Stimulated activated naive B cell treated with anti-CD40 and anti-IgM and Interleukin-4, amounts not matched to agents 10 μg/mL and 1 μg/mL and 100 μg/mL, for 72 hours (primary cell): ENCODE results near the gene CPLX4.
A peak's percentile ranks its signal among the peaks of the same experiment; 100 is the strongest.

Experiments used
- ATAC-seq, 2 donors: fragments of 150-1000 bp; cut with Tn5 transposase; replicated peaks; 2 replicates each; pipeline ENCODE4 v1.10.0; 2021; ENCODE audit warnings: moderate library complexity in 1 of 2
- DNase-seq: peaks from one replicate; pipeline ENCODE4 v3.0.0; 2021
- H3K27ac Mint-ChIP-seq: one replicate; pipeline ENCODE4 v1.8.0; 2022; ENCODE audit warnings: mild to moderate bottlenecking, mixed read lengths
- H3K27me3 Mint-ChIP-seq, 2 donors: one replicate each; pipeline ENCODE4 v1.8.0; 2022; ENCODE audit warnings: mixed read lengths in 2 of 2
- H3K36me3 Mint-ChIP-seq, 2 donors: one replicate each; pipeline ENCODE4 v1.8.0; 2022; ENCODE audit warnings: mixed read lengths in 2 of 2, mild to moderate bottlenecking in 1 of 2
- H3K4me1 Mint-ChIP-seq, 2 donors: one replicate each; pipeline ENCODE4 v1.8.0; 2022; ENCODE audit warnings: mixed read lengths in 2 of 2, mild to moderate bottlenecking in 1 of 2
- H3K4me3 Mint-ChIP-seq, 2 donors: one replicate each; pipeline ENCODE4 v1.8.0; 2022; ENCODE audit warnings: mild to moderate bottlenecking in 2 of 2, mixed read lengths in 2 of 2, moderate library complexity in 1 of 2
- H3K9me3 Mint-ChIP-seq, 2 donors: one replicate each; pipeline ENCODE4 v1.8.0; 2022; ENCODE audit warnings: mixed read lengths in 2 of 2, mild to moderate bottlenecking in 1 of 2

Gene CPLX4

DNA sequence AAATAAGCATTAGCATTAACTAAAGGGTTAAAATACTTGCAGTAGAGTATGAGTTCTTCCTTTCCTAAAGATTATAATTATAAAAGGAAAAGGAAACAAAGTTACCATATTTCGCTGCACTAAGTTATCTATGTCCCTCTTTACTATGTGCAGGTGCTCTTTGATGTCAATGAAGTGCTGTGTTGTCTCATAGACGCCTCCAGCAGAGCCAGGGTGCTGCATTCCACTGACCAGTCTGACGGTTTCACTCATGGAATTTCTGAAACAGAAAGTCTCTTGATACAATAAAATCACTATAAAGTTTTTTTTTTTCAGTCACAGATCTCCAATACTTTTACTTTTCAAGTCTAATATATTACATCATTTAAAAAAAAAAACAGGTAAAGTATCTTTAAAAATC, 14.5 kb upstream of the CPLX4 start:
- Mint-ChIP-seq H3K9me3 (no peaks in the 10 kb centered on the region), H3K27me3 (no peaks in the 10 kb centered on the region), H3K27ac (no peak overlapping the region), H3K4me3 (no peak overlapping the region), H3K36me3 (peaks cover 42 to 56% of the 10 kb centered on the region in 2 donors), H3K4me1 (no peaks in the 10 kb centered on the region)
- ATAC-seq: no peak
- DNase-seq: no peak

DNA sequence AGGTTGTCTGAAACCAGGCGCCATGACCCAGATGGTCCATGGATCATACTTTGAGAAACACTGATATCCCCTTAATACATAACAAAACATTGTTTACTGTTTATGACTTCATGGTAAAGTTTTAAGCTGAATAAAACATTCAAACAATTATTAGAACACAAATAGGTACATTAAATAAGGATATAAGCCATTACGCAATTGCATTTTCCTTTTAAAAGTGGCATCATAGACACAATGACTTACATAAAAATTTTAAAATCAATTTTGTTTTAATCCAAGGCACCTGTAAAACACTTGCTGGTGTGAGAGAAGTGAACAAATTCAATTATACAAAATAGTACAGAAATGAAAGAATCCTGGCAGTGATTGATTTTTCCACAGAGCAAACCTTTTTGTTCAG, 10.2 kb upstream of the CPLX4 start:
- no peak for ATAC-seq
- Mint-ChIP-seq H3K27ac (no peak overlapping the region), H3K27me3 (no peaks in the 10 kb centered on the region), H3K4me3 (no peak overlapping the region), H3K4me1 (no peaks in the 10 kb centered on the region), H3K9me3 (peaks cover 0 to 2% of the 10 kb centered on the region in 2 donors), H3K36me3 (peaks cover 37 to 46% of the 10 kb centered on the region in 2 donors)
- no peak for DNase-seq

DNA sequence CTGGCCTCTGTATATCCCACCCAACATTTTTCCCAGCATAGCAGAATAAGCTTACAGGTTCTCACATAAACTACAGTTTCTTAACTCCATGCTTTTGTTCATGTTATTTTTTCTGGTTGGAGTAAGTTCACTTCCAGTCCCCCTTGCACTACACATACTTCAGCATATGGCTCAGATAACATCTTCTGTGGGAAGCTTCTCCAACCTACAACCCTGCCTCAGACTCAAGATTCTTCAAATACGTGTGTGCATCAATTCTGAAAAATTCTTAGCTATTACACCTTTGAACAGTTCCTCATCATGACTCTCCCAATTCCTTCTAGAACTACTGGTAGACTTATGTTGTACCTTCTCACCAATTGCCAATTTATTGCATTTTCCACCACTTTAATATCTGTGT, 7.5 kb upstream of the CPLX4 start:
- peaks cover 0 to 2% of the 10 kb centered on the region in 2 donors for H3K9me3 Mint-ChIP-seq
- no peaks in the 10 kb centered on the region for H3K4me1 Mint-ChIP-seq
- ATAC-seq (no peak), DNase-seq (no peak)
- H3K4me3 Mint-ChIP-seq: no peak overlapping the region
- H3K27ac Mint-ChIP-seq: no peak overlapping the region
- peaks cover 2% of the 10 kb centered on the region in 2 donors for H3K27me3 Mint-ChIP-seq
- peaks cover 25 to 33% of the 10 kb centered on the region in 2 donors for H3K36me3 Mint-ChIP-seq

DNA sequence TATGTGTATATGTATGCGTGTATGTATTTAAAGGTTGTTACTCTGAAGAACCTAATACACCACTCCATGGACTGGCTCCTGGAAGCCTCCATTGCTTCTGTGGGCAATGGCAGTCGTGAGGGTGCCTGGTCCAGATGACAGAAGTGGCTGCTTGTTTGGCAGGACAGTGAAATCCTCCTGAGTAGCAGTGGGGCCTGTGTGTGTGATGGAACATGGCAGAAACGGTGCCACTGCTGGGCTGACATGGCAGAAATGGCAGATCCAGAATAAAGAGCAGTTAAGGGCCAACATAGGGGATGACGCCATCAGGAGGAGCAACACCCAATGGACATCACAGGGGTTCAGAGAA, 6.1 kb upstream of the CPLX4 start:
- H3K4me1 Mint-ChIP-seq: no peaks in the 10 kb centered on the region
- DNase-seq (no peak), ATAC-seq (no peak)
- H3K27ac Mint-ChIP-seq: no peak overlapping the region
- H3K9me3 Mint-ChIP-seq: peaks cover 0 to 2% of the 10 kb centered on the region in 2 donors
- H3K27me3 Mint-ChIP-seq: peaks cover 11 to 13% of the 10 kb centered on the region in 2 donors
- H3K4me3 Mint-ChIP-seq: no peak overlapping the region
- H3K36me3 Mint-ChIP-seq: peaks cover 25 to 33% of the 10 kb centered on the region in 2 donors

GRCh38 chr18:59323931-59324622, 5.6 kb upstream of the CPLX4 start:
- Mint-ChIP-seq H3K36me3 (peaks cover 24 to 31% of the 10 kb centered on the region in 2 donors), H3K9me3 (peaks cover 0 to 2% of the 10 kb centered on the region in 2 donors), H3K27me3 (peaks cover 11 to 13% of the 10 kb centered on the region in 2 donors), H3K4me3 (no peak overlapping the region), H3K27ac (no peak overlapping the region), H3K4me1 (no peaks in the 10 kb centered on the region)
- DNase-seq (no peak), ATAC-seq (no peak)

- Mint-ChIP-seq H3K27me3 (peaks cover 35 to 61% of the 10 kb centered on the region in 2 donors), H3K9me3 (no peaks in the 10 kb centered on the region), H3K4me1 (peaks cover 0 to 7% of the 10 kb centered on the region in 2 donors), H3K27ac (no peak overlapping the region), H3K4me3 (no peak overlapping the region), H3K36me3 (no peaks in the 10 kb centered on the region)
- DNase-seq: no peak
- no peak for ATAC-seq
Observed at GRCh38 chr18:59311631-59312030, 6.8 kb downstream of the CPLX4 start.

GRCh38 chr18:59308938-59309260, 9.6 kb downstream of the CPLX4 start:
- Mint-ChIP-seq H3K9me3 (no peaks in the 10 kb centered on the region), H3K36me3 (no peaks in the 10 kb centered on the region), H3K4me3 (peak overlapping the region; percentile 52 to 70), H3K27ac (no peak overlapping the region), H3K27me3 (peaks cover 46 to 68% of the 10 kb centered on the region in 2 donors), H3K4me1 (peaks cover 0 to 7% of the 10 kb centered on the region in 2 donors)
- DNase-seq (no peak), ATAC-seq (no peak)

GRCh38 chr18:59308248-59308937, 10.1 kb downstream of the CPLX4 start:
- Mint-ChIP-seq H3K9me3 (no peaks in the 10 kb centered on the region), H3K4me1 (peaks cover 0 to 7% of the 10 kb centered on the region in 2 donors), H3K27ac (no peak overlapping the region), H3K4me3 (peak overlapping the region; percentile 52 to 70), H3K36me3 (no peaks in the 10 kb centered on the region), H3K27me3 (peaks cover 44 to 66% of the 10 kb centered on the region in 2 donors)
- DNase-seq (peak; percentile 52), ATAC-seq (peak; percentile 87 to 91)

GRCh38 chr18:59306640-59307039, 11.8 kb downstream of the CPLX4 start:
- Mint-ChIP-seq H3K4me1 (peaks cover 0 to 7% of the 10 kb centered on the region in 2 donors), H3K27ac (no peak overlapping the region), H3K36me3 (no peaks in the 10 kb centered on the region), H3K4me3 (no peak overlapping the region), H3K9me3 (no peaks in the 10 kb centered on the region), H3K27me3 (peaks cover 38 to 55% of the 10 kb centered on the region in 2 donors)
- DNase-seq (no peak), ATAC-seq (no peak)

DNA sequence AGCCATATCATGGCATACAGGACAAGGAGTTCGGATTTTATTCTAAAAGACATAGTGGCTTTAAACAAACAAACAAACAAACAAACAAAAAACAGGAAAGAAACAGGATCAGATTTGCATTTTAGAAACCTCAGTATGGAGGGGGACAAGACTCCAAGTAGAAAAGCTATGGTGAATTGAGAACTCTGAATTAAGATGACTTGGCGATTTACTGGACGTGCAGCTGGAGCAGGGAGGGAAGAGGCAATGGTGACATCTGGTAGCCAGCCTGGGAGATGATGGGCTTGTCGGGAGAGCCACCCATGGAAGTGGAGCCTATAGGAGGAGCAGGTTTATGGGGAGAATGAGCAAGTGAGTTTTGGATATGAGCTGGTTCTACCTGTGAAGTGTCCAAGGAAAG, 13.2 kb downstream of the CPLX4 start:
- Mint-ChIP-seq H3K4me3 (no peak overlapping the region), H3K36me3 (no peaks in the 10 kb centered on the region), H3K27me3 (peaks cover 34 to 42% of the 10 kb centered on the region in 2 donors), H3K9me3 (no peaks in the 10 kb centered on the region), H3K4me1 (peaks cover 0 to 7% of the 10 kb centered on the region in 2 donors), H3K27ac (no peak overlapping the region)
- DNase-seq (no peak), ATAC-seq (no peak)

DNA sequence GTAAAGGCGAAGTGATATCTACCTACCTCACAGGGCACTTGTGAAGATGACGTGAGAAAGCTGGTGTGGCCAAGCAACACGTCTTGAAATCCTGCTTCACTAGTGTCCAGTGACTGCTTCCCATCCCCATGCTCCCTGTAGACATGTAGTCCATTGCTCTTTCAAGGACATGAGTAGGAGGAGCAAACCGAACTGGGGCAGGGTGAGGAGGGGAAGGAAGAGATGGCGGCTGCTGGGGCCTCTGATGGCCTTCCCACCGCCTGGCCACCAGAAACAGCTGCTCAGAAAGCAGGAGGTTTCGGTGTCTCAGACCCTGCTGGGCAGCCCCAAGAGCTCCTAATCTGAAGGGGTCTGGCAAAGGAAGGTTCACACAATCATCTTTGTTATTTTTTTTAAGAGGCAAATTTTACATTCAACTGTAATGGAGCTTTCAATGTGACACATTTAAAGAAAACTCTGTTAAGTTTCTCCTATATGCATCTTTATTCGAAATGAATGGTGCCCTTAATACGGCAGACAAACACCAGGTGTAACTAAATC, 14.7 kb downstream of the CPLX4 start:
- Mint-ChIP-seq H3K9me3 (no peaks in the 10 kb centered on the region), H3K36me3 (no peaks in the 10 kb centered on the region), H3K4me1 (peaks cover 0 to 7% of the 10 kb centered on the region in 2 donors), H3K27me3 (peaks cover 32 to 36% of the 10 kb centered on the region in 2 donors), H3K27ac (no peak overlapping the region), H3K4me3 (no peak overlapping the region)
- DNase-seq: no peak
- ATAC-seq: no peak

- Mint-ChIP-seq H3K9me3 (no peaks in the 10 kb centered on the region), H3K27ac (no peak overlapping the region)
Observed at GRCh38 chr18:59303006-59303405, 15.4 kb downstream of the CPLX4 start.

DNA sequence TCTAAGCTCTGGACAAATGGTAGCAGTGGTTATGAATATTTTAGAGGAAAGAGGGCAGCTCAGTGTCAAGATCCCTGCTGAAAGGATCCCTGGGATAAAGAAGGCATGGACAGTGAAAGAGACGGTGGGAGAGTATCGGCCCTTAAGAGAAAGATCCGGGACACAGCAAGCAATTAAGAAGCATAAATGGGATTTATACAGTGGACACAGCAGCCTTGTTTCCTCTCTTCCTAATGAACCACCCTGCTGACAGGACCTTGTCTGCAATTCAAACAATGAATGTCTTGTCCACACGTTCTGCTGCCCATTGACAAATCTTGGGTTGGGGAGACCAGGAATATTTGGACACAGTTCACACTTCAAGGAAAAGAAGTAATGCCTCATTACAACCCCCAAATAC, 16.5 kb downstream of the CPLX4 start:
- H3K4me1 Mint-ChIP-seq: no peaks in the 10 kb centered on the region
- DNase-seq (no peak), ATAC-seq (no peak)
- H3K9me3 Mint-ChIP-seq: no peaks in the 10 kb centered on the region
- H3K36me3 Mint-ChIP-seq: no peaks in the 10 kb centered on the region
- H3K27ac Mint-ChIP-seq: no peak overlapping the region
- H3K4me3 Mint-ChIP-seq: no peak overlapping the region
- peaks cover 30% of the 10 kb centered on the region in 2 donors for H3K27me3 Mint-ChIP-seq

More at GRCh38 chr18:59303006-59303405, 15.4 kb downstream of the CPLX4 start:
- DNase-seq: no peak
- no peaks in the 10 kb centered on the region for H3K36me3 Mint-ChIP-seq
- H3K4me1 Mint-ChIP-seq: no peaks in the 10 kb centered on the region
- ATAC-seq: peak in 1 of 2 donors; percentile 21
- H3K4me3 Mint-ChIP-seq: no peak overlapping the region
- peaks cover 31 to 34% of the 10 kb centered on the region in 2 donors for H3K27me3 Mint-ChIP-seq

DNA sequence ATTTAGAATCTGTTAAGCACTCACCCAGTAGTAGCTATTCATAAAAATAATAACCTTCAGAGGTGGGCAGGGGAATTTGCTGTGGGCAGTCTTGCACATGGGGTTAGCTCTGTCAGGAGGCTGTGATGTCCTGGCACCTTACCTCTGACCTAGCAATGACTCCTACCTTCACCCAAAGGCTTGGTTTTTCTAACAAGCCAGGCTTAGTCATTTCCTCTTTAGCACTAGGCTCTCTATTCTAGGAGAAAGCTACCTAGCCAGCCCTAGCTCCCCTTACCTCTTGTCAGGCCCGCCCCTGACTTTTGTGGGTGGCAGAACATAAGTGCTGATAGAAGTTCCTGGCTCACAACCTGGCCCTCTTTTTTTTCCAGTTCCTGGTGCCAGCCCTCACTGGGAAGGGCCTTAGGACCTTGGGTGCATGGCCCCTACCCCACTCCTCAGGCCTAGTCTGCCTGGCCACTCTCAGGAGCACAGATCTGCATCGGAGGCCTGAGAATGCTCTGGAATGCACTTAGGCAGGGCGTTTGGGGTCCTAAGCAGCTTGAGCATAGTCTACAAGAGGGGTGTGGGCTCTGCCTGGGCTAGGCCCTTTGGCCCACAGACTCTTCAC, 17.7 kb downstream of the CPLX4 start:
- Mint-ChIP-seq H3K4me3 (no peak overlapping the region), H3K27me3 (peaks cover 22 to 23% of the 10 kb centered on the region in 2 donors), H3K27ac (no peak overlapping the region), H3K9me3 (no peaks in the 10 kb centered on the region), H3K36me3 (no peaks in the 10 kb centered on the region), H3K4me1 (no peaks in the 10 kb centered on the region)
- no peak for DNase-seq
- peak in 1 of 2 donors; percentile 36 for ATAC-seq
